ENCODE measurements around the gene ZNF581.

ZNF581 gene

GRCh38 chr19:55659822-55660221 is 16.4 kb downstream of the ZNF581 start:
- DNase-seq (ENCODE audit: low read depth): no peak
- TF ChIP-seq CTCF (IDR thresholded peaks at IDR 0.05; ENCODE audit: insufficient read depth, low read depth, low read length, missing control alignments): no peak
- H3K4me3 ChIP-seq (ENCODE audit: low read depth, low read length): no peak overlapping the region

GRCh38 chr19:55660404-55660803 is 17.0 kb downstream of the ZNF581 start:
- no peak for DNase-seq (ENCODE audit: low read depth)
- no peak overlapping the region for H3K4me3 ChIP-seq (ENCODE audit: low read depth, low read length)
- TF ChIP-seq CTCF (IDR thresholded peaks at IDR 0.05; ENCODE audit: insufficient read depth, low read depth, low read length, missing control alignments): no peak

- TF ChIP-seq CTCF (IDR thresholded peaks at IDR 0.05; ENCODE audit: insufficient read depth, low read depth, low read length, missing control alignments): no peak
- no peak for DNase-seq (ENCODE audit: low read depth)
- H3K4me3 ChIP-seq (ENCODE audit: low read depth, low read length): no peak overlapping the region
Observed at GRCh38 chr19:55660991-55661390, 17.5 kb downstream of the ZNF581 start.

GRCh38 chr19:55661826-55662225 is 18.4 kb downstream of the ZNF581 start:
- TF ChIP-seq CTCF (IDR thresholded peaks at IDR 0.05; ENCODE audit: insufficient read depth, low read depth, low read length, missing control alignments): no peak
- DNase-seq (ENCODE audit: low read depth): no peak
- H3K4me3 ChIP-seq (ENCODE audit: low read depth, low read length): no peak overlapping the region

GRCh38 chr19:55663846-55664536 is 20.5 kb downstream of the ZNF581 start:
- no peak overlapping the region for H3K4me3 ChIP-seq (ENCODE audit: low read depth, low read length)
- TF ChIP-seq CTCF (IDR thresholded peaks at IDR 0.05; ENCODE audit: insufficient read depth, low read depth, low read length, missing control alignments): no peak
- DNase-seq (ENCODE audit: low read depth): no peak

- no peak for DNase-seq (ENCODE audit: low read depth)
- TF ChIP-seq CTCF (IDR thresholded peaks at IDR 0.05; ENCODE audit: insufficient read depth, low read depth, low read length, missing control alignments): no peak
- no peak overlapping the region for H3K4me3 ChIP-seq (ENCODE audit: low read depth, low read length)
Observed at GRCh38 chr19:55666343-55667005, 23.0 kb downstream of the ZNF581 start.

GRCh38 chr19:55667006-55667381 is 23.5 kb downstream of the ZNF581 start:
- no peak overlapping the region for H3K4me3 ChIP-seq (ENCODE audit: low read depth, low read length)
- DNase-seq (ENCODE audit: low read depth): no peak
- TF ChIP-seq CTCF (IDR thresholded peaks at IDR 0.05; ENCODE audit: insufficient read depth, low read depth, low read length, missing control alignments): no peak

All from GM12865 (cell line).